HG03025 (cell line): ENCODE measurements around the gene EID3.
"Not testable (repeated sequence)": the region's sequence is repeated elsewhere in the genome, so short reads cannot be mapped to it uniquely, and the experiment has no call there.

Experiments used
- ATAC-seq: cut with Tn5 transposase; IDR thresholded peaks from one replicate; pipeline ENCODE4 v1.9.1; 2021; ENCODE audit warnings: mild to moderate bottlenecking, moderate library complexity; ENCODE audit not compliant: unreplicated experiment, low FRiP score

The EID3 gene

DNA sequence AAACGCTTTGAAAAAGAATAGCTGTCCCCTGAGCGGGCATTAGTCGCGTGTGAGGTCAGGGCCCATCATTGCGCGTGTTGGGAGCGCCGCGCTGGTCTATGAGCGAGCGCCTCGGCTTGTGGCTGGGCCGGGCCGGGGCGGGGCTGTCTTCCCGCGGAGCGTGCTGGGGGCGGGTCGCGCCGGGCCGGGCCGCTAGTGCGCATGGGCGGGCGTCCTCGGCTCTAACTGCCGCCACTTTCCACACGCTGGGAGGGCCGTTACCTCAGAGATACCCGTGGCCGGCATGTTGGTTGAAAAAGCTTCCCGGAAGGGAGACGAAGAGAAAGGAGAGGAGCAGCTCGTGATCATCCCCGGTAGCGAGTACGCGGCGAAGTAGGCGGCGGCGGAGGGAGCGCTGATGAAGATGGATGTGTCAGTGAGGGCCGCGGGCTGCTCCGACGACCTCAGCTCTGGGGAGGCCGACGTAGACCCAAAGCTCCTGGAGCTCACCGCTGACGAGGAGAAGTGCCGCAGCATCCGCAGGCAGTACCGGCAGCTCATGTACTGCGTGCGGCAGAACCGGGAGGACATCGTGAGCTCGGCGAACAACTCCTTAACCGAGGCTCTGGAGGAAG lies at the start of gene EID3:
EID3 (plus strand) TSS at position 202 of the 614 bp plus-strand sequence; CDS start at position 398, 196 bp downstream.
- ATAC-seq: peak; percentile 63

DNA sequence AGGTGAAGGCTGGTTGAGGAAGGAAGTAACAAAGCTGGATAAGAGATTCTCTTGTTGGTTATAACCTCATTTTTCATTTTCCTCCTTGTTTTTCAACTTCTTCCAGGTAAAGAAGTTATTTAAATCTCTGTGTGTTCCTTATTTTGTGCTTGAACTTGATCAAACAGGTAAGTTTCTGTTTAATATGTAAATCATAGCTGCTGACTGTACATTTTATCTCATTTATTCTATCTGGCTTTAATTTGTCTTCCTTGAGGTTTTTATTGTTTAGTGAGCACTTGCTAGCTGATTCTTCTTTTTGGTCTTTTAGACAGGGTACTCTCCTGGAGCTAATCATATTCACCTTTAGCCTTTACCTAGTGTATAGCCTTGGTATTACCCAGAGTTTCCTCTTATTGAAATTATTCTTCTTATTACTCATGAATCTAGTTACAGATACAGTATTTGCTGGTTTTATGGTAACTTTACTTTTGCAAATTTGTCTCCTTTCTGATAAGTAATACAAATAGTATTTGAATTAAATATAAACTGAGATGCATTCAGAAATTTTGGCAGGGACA lies 45.5 kb upstream of the EID3 start:
- no peak for ATAC-seq

DNA sequence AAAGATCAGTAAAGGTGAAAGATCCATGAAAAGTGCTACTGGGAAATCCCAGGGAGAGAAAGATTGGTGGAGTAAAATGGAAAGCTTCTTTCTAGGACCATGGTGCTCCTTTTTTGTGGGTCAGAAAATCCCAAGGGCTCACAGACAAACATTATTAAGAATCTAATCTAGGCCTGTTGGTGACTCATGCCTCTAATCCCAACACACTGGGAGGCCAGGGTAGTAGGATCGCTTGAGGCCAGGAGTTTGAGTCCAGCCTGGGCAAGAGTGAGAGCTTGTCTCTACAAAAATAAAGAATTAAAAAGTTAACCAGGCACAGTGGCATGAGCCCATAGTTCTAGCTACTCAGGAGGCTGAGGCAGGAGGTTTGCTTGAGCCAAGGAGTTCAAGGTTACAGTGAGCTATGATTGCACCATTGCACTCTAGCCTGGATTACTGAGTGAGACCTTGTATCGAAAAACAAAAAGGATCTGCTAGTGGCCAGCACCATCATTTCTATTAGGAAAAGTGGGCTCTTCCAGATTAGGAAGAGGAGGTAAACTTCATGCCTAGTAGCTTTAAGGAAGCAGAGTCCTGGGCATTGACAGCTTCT lies 45.0 kb upstream of the EID3 start:
- ATAC-seq: no peak

DNA sequence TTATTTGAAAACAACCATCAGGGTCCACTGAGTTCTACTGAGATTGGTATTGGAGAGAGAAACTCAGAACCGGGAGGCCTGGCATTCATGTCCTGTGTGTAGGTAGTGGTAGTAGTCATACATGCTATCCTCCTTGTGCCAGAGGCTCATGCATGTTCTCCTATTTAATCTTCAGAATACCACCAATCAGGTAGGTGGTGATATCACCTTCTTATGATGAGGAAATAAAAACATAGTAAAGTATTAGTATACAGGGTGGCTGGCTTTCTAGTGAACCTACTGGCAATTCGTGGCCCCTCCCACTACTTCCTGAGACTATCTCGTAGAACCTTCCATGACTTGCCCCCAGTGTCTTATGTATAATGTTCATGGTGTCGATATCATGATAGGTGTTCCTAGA lies 40.5 kb upstream of the EID3 start:
- ATAC-seq: no peak

DNA sequence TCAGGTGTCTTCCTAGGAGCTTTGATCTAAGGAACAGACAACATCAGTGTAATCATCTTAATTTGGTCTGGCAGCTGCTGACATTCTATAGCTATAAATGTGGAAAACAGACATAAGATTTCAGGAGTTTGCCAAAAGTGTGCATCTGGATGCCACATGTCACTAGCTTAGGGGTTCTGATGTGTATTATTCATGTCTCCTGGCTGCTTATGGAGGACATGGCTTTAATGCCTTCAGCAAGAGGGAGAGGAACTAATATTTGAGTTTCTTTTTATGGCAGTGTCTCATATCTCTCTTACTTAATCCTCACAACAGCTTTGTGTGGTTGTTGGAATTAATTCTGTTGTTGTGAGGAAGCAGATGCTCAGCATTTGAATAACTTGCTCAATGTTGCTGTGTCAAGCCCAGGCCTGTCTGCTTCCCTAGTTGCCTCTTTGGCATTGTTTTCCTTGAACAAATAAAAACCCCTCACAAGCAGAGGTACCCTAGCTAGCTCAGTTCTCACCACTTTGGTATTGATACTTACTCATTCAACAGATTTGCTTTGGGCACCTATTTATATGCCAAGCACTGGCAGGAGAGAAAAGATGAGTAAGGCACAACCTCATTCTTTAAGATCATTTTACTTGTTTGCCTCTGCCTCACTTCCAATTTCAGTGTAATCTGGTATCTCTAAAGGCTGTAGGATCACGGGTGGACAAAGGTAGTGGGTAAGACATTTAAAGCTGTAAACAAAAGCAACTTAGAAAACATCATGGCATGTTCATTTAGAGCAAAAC lies 39.8 kb upstream of the EID3 start:
- no peak for ATAC-seq

DNA sequence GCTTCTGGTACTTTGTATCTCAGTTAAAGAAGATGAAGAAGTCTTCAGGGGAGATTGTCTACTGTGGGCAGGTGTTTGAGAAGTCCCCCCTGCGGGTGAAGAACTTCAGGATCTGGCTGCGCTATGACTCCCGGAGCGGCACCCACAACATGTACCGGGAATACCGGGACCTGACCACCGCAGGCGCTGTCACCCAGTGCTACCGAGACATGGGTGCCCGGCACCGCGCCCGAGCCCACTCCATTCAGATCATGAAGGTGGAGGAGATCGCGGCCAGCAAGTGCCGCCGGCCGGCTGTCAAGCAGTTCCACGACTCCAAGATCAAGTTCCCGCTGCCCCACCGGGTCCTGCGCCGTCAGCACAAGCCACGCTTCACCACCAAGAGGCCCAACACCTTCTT lies 38.1 kb upstream of the EID3 start:
- ATAC-seq: not testable (repeated sequence)

DNA sequence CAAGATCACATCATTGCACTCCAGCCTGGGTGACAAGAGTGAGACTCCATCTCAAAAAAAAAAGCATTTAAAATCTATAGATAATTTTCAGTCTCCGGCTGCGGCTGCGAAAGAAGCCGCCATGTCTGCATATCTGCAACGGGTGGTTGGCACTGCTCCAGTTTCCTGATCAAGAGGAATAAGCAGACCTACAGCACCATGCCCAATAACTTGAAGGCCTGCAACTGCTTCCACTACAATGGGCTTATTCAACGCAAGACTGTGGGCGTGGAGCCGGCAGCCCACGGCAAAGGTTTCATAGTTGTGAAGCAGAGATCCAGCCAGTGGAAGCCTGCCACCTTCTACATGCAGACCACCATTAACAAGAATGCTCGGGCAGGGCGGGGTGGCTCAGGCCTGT lies 30.6 kb upstream of the EID3 start:
- ATAC-seq: no peak

DNA sequence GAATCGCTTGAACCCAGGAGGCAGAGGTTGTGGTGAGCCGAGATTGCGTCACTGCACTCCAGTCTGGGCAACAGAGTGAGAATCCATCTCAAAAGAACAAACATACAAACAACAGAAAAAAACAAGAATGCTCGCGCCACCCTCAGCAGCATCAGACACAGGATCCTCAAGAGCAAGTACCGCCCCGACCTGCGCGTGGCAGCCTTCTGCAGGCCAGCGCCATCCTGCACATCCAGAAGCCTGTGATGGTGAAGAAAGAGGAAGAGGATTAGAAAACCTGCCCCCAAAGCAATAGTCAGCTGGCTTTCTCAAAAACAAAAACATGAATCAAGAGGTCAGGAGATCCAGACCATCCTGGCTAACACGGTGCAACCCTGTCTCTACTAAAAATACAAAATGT lies 30.0 kb upstream of the EID3 start:
- ATAC-seq: no peak

DNA sequence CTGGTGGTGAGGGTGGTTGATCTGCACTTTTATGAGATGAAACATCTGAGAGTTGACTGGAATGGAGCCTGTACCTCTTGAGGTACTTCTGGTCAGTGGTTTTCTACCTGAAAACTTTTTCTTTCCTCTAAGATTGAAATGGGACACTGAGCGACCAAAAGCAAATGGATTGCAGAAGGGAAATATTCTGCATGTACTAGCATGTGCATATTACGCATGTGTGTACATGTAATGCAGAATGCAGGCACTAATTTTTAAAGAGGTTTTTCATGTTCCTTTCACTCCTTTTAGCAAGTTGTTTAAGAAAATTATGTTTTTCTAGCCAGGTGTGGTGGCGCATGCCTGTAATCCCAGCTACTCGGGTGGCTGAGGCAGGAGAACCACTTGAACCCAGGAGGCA lies 28.7 kb upstream of the EID3 start:
- ATAC-seq: no peak

DNA sequence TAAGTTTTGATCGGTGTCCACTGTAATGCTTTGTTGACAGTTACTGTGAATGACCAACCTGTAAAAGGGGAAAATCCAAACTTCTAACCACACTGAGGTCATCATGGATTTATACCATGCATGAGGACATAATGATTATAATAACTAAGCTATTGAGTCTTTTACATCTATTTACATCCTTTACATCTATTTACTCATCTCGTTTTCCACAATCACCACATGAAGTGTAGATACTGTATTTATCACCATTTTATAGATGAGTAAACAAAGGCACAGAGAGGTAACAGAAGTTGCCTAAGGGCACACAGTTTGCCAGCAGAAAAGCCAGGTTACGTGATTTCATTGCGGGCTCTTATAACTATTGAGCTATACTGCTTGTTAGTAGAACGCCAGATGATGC lies 27.9 kb upstream of the EID3 start:
- ATAC-seq: no peak

DNA sequence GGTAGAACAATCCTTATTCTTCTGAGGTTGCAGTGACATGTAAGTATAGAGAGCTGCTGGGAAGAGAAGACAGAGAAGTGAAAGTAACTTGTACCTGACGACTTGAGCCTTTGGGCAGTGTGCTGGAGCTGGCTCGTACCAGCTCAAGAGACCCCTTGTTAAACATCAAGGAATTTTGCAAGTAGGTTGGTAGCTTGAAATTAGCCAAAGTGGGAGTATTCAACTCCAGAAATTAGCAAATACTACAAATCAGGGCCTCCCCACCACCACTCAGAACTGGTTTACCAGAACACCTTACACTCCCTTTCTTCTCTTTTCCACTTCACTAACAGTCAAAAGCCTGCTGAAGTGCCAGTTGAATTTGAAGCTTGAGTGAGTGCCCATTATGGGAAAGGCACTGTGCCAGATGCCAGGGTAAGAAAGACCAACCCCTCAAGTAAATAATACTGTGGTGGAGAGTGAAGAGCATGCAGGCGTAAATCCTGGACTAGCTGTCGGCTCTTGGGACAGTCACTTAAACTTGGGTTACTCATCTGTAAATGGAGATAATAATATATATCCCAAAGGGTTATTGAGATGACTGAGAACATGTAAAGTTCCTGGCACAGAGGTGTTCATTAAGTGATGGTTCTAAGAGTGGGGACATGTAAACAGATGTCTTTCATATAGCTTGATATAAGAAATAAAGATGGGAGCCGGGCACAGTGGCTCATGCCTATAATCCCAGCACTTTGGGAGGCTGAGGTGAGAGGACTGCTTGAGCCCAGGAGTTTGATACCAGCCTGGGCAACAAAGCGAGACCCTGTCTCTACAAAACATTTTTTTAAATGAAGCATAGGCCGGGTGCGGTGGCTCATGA lies 27.0 kb upstream of the EID3 start:
- ATAC-seq: no peak

DNA sequence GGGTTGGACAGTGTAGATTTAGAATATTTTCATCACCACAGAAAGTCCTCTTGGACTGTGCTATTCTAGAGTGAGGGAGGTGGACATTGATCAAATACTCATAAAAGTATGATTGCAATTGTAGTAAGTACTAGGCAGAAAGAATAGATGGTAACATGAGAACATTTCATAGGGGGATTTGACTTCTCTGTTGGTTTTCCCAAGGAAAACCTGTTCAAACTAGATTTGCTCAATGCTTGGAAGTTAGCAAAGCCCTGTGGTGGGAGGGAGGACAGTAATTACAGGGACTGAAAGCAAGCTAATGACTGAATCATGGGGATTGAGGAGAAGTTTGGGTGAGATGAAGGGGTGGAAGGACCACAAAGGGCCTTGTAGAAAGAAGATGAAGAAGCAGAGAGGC lies 24.4 kb upstream of the EID3 start:
- no peak for ATAC-seq

DNA sequence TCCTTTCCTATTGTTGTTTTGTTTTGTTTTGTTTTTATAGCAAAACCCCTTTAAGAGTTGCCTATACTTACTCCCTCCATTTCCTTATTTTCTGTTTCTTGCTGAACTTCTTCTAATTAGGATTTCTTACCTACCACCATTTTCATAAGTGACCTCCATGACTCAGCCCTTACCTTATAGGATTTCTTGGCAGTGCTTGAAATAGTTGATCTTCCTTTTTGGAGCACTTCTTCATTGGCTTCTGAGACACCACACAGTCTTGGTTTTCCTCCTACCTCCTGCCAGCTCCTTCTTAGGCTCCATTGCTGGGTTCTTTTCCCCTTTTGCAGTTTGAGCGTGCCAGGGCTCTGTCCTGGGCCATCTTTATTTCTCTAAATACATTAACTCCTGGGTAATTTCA lies 23.4 kb upstream of the EID3 start:
- ATAC-seq: no peak

DNA sequence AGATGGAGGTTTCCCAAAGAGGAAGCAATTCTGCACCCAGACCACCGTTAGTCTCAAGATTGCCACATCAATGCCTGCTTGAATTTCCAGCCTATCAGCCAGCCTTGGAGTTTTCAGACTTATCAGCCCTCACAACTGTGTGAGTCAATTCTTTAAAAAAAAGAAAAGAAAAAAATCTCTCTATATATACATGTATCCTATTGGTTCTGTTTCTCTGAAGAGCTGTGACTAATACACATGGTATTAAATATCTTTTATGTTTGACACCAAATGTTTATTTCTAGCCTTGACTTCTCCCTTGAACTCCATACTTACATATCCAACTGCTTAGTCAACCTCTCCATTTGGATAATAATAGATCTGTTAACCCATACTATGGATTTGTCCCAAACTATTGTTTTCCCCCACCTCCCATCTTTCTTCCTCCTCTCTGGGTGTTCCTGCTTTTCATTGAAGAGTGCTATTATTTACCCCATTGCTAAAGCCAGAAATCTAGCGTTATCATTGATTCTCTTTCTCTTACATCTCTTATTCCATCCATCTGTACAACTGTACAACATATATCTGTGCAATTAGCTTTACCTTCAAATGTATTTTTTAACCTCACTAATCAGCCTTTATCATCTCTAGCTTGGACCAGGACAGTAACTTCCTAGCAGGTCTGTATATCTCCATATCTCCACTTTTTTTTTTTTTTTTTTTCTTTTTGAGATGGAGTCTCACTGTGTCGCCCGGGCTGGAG lies 22.7 kb upstream of the EID3 start:
- no peak for ATAC-seq

DNA sequence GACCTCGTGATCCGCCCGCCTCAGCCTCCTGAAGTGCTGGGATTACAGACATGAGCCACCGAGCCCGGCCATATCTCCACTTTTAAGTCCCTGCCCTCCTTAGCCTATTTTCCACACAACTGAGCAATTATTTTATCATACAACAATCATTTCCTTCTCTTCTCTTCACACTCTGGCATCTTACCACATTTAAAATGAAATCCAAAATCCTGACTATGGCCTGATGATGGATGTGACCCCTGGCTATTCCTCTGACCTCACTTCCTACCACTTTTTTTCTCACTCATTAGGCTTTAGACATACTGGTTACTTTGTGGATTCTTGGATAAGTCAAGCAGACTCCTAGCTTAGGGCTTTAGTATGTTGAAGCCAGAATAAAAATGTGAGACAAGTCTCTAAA lies 21.9 kb upstream of the EID3 start:
- ATAC-seq: no peak

DNA sequence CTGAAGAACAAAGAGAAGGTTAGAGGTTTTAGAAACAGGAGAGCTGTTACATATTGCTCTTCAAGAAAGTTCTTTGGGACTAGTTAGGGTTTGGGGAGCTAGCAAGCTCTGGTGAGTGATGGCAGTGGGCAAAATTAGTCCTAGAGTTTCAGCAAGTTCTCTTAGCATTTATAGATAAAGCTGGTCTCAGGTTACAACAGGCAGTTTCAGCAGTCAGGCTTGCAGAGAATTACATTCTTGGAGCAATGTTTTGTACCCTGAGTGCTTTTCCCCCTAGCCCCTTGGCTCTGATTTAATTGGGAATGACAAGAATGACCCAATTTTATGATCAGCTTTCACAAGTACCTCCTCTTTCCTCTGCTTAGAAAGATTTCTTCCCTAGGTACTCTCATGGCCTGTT lies 21.4 kb upstream of the EID3 start:
- no peak for ATAC-seq

DNA sequence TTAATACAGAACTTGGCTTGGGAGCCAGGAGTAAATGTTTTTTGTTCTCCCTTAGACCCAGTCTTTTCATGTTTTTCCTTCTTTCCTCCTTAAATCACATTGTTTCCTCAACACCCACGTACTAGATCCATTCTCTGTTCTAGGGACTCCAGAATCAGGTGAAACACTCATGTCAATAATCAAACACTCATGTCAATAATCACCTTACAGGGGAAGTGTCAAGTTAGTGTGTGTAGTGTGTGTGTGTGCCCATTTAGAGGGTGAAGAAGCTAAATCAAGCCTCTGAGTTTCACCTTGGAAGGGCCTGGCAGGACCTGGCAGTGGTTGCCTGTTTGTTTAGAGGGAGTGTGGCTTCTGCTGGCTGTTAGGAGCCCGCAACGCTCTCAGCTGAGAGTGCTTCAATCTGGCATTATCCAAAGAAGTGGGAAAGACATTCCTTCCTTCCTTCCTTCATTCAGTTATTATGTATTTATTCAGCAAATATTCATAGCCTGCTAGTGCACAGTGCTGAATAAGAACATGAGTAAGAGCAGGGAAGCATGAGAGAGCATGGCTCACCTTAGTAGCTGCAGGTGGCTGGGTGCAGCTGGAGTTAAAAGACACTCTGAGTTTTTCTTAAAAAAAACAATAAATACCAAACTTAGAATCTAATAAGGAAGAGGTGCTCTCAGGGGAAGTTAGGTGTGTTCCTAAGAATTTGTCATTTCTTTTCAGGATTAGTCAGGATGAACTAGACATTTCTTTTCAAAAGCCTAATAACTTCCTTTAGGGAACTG lies 17.6 kb upstream of the EID3 start:
- no peak for ATAC-seq

DNA sequence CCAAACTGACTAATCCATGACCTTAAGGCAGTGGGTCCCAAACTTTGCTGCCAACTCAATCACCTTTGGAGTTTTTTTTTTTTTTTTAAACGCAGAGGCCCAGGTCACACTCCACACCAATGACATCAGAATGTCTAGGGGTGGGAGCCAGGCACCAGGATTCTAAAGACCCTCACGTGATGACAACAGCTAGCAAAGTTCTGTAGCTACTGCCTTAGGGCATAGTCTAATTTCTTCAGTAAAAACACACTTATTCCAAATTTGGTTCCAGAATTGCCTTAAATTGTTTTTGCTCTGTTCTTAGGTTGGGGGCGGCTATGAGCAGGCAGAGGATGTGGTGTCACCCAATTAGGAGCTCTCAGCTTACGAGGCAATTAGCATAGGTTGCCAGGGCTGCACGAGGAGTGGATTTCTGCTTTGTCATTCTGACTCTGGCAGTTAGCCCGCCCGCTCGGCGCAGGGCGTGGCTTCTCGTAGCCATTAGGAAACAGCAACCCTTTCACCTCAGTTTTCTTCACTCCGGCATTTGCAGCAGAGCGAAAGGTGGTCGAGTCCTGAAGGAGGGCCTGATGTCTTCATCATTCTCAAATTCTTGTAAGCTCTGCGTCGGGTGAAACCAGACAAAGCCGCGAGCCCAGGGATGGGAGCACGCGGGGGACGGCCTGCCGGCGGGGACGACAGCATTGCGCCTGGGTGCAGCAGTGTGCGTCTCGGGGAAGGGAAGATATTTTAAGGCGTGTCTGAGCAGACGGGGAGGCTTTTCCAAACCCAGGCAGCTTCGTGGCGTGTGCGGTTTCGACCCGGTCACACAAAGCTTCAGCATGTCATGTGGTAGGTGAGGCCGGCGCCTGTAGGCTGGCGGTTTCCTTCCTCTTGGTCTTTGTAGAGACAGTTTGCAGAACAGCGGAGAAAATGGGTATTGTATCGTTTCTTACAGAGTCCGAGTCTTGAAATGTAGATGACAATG lies 16.7 kb upstream of the EID3 start:
- ATAC-seq: peak; percentile 78
